HG03520 (cell line): ENCODE results near the gene CASZ1.

ENCODE experiments used
- ATAC-seq: cut with Tn5 transposase; IDR thresholded peaks from one replicate; pipeline ENCODE4 v1.9.1; 2021; ENCODE audit warnings: mild to moderate bottlenecking, moderate library complexity; ENCODE audit not compliant: unreplicated experiment

The CASZ1 gene

GRCh38 chr1:10614377-10615225 lies 181.8 kb downstream of the CASZ1 start:
- no peak for ATAC-seq

- no peak for ATAC-seq
Observed at GRCh38 chr1:10613861-10614260, 182.6 kb downstream of the CASZ1 start.

GRCh38 chr1:10613340-10613739 lies 183.1 kb downstream of the CASZ1 start:
- no peak for ATAC-seq

- ATAC-seq: no peak
Observed at GRCh38 chr1:10612436-10613160, 183.8 kb downstream of the CASZ1 start.

GRCh38 chr1:10610901-10611600 lies 185.4 kb downstream of the CASZ1 start:
- ATAC-seq: no peak

- ATAC-seq: no peak
Observed at GRCh38 chr1:10608690-10609089, 187.8 kb downstream of the CASZ1 start.

GRCh38 chr1:10607228-10607627 lies 189.2 kb downstream of the CASZ1 start:
- no peak for ATAC-seq

- ATAC-seq: no peak
Observed at GRCh38 chr1:10606064-10606463, 190.4 kb downstream of the CASZ1 start.

- ATAC-seq: no peak
Observed at GRCh38 chr1:10604966-10605365, 191.5 kb downstream of the CASZ1 start.

- ATAC-seq: no peak
Observed at GRCh38 chr1:10602936-10603335, 193.5 kb downstream of the CASZ1 start.

- no peak for ATAC-seq
Observed at GRCh38 chr1:10601342-10602070, 194.9 kb downstream of the CASZ1 start.

GRCh38 chr1:10599194-10599861 lies 197.1 kb downstream of the CASZ1 start:
- no peak for ATAC-seq

- no peak for ATAC-seq
Observed at GRCh38 chr1:10598389-10598702, 198.1 kb downstream of the CASZ1 start.

- no peak for ATAC-seq
Observed at GRCh38 chr1:10597492-10598388, 198.7 kb downstream of the CASZ1 start.

- no peak for ATAC-seq
Observed at GRCh38 chr1:10596780-10597179, 199.7 kb downstream of the CASZ1 start.

- ATAC-seq: no peak
Observed at GRCh38 chr1:10594595-10595223, 201.7 kb downstream of the CASZ1 start.

- ATAC-seq: no peak
Observed at GRCh38 chr1:10593750-10594149, 202.7 kb downstream of the CASZ1 start.

- ATAC-seq: no peak
Observed at GRCh38 chr1:10592373-10592772, 204.1 kb downstream of the CASZ1 start.

- no peak for ATAC-seq
Observed at GRCh38 chr1:10591010-10591409, 205.4 kb downstream of the CASZ1 start.
